Stimulated activated CD4-positive, alpha-beta T cell treated with anti-CD3 and anti-CD28 coated beads, Interleukin-2, amount 100 ng/mL, for 4 hours (primary cell): ENCODE data around the gene CHD1.
"Not testable (repeated sequence)": the region's sequence is repeated elsewhere in the genome, so short reads cannot be mapped to it uniquely, and the experiment has no call there.

Experiments used
- DNase-seq: peaks from one replicate; pipeline ENCODE4 v3.0.0-alpha.2; 2020; ENCODE audit warnings: low read depth

Gene CHD1

GRCh38 chr5:98928873-98929709 lies at the start of gene CHD1:
Gene CHD1, minus strand, starts transcription at chr5:98929007. Its CDS starts 2,621 bp downstream, at chr5:98926386.
- peak; percentile 93 for DNase-seq

GRCh38 chr5:98978528-98978927 lies 49.7 kb upstream of the CHD1 start:
- no peak for DNase-seq

- DNase-seq = no peak
Measured at GRCh38 chr5:98977723-98978122, 48.9 kb upstream of the CHD1 start.

- no peak for DNase-seq
Measured at GRCh38 chr5:98975682-98976407, 47.0 kb upstream of the CHD1 start.

- DNase-seq = no peak
Measured at GRCh38 chr5:98975223-98975622, 46.4 kb upstream of the CHD1 start.

- DNase-seq = no peak
Measured at GRCh38 chr5:98969400-98969799, 40.6 kb upstream of the CHD1 start.

- DNase-seq = no peak
Measured at GRCh38 chr5:98968056-98968564, 39.3 kb upstream of the CHD1 start.

- no peak for DNase-seq
Measured at GRCh38 chr5:98965226-98965625, 36.4 kb upstream of the CHD1 start.

- no peak for DNase-seq
Measured at GRCh38 chr5:98964621-98965020, 35.8 kb upstream of the CHD1 start.

- no peak for DNase-seq
Measured at GRCh38 chr5:98963019-98963418, 34.2 kb upstream of the CHD1 start.

GRCh38 chr5:98962587-98962986 lies 33.8 kb upstream of the CHD1 start:
- DNase-seq = no peak

GRCh38 chr5:98961665-98962344 lies 33.0 kb upstream of the CHD1 start:
- DNase-seq = no peak

GRCh38 chr5:98957307-98957706 lies 28.5 kb upstream of the CHD1 start:
- no peak for DNase-seq

GRCh38 chr5:98955888-98956287 lies 27.1 kb upstream of the CHD1 start:
- not testable (repeated sequence) for DNase-seq

GRCh38 chr5:98955471-98955870 lies 26.7 kb upstream of the CHD1 start:
- DNase-seq = not testable (repeated sequence)

GRCh38 chr5:98954392-98955028 lies 25.7 kb upstream of the CHD1 start:
- no peak for DNase-seq

GRCh38 chr5:98942847-98943246 lies 14.0 kb upstream of the CHD1 start:
- no peak for DNase-seq

- no peak for DNase-seq
Measured at GRCh38 chr5:98941131-98941883, 12.5 kb upstream of the CHD1 start.

GRCh38 chr5:98940581-98940980 lies 11.8 kb upstream of the CHD1 start:
- no peak for DNase-seq

- no peak for DNase-seq
Measured at GRCh38 chr5:98938464-98938863, 9.7 kb upstream of the CHD1 start.
